IPS DF 6.9 (cell line): ENCODE data around the gene AMIGO2.
"Not testable (repeated sequence)": the region's sequence is repeated elsewhere in the genome, so short reads cannot be mapped to it uniquely, and the experiment has no call there.

Experiments used
- DNase-seq: peaks from one replicate; pipeline ENCODE4 v3.0.0-alpha.2; 2013; ENCODE audit warnings: low read depth, low spot score
- H3K27ac ChIP-seq: one replicate; pipeline ENCODE4 v1.5.1; 2013; ENCODE audit warnings: low read length, control low read depth
- H3K27me3 ChIP-seq: 2 replicates; pipeline ENCODE4 v1.6.1; 2013; ENCODE audit warnings: mild to moderate bottlenecking, low read length; ENCODE audit not compliant: control insufficient read depth, insufficient read depth
- H3K36me3 ChIP-seq: 2 replicates; pipeline ENCODE4 v1.6.1; 2013; ENCODE audit warnings: low read length; ENCODE audit not compliant: control insufficient read depth, insufficient read depth
- H3K4me1 ChIP-seq: 2 replicates; pipeline ENCODE4 v1.6.1; 2013; ENCODE audit warnings: low read length; ENCODE audit not compliant: control insufficient read depth, insufficient read depth
- H3K4me3 ChIP-seq: 2 replicates; pipeline ENCODE4 v1.5.1; 2013; ENCODE audit warnings: mild to moderate bottlenecking, low read length
- H3K9me3 ChIP-seq: 2 replicates; pipeline ENCODE4 v1.6.1; 2013; ENCODE audit warnings: low read length, inconsistent platforms; ENCODE audit not compliant: control insufficient read depth, insufficient read depth
- WGBS: extraction: QIAGEN DNeasy Blood & Tissue Kit; methylation state at CpG from one replicate; pipeline ENCODE4 v1.1.7; 2013; ENCODE audit warnings: mixed read lengths, missing lambda C conversion rate; ENCODE audit not compliant: insufficient read length, insufficient coverage; 5-methylcytosine and 5-hydroxymethylcytosine counted together

AMIGO2 gene, protein sequence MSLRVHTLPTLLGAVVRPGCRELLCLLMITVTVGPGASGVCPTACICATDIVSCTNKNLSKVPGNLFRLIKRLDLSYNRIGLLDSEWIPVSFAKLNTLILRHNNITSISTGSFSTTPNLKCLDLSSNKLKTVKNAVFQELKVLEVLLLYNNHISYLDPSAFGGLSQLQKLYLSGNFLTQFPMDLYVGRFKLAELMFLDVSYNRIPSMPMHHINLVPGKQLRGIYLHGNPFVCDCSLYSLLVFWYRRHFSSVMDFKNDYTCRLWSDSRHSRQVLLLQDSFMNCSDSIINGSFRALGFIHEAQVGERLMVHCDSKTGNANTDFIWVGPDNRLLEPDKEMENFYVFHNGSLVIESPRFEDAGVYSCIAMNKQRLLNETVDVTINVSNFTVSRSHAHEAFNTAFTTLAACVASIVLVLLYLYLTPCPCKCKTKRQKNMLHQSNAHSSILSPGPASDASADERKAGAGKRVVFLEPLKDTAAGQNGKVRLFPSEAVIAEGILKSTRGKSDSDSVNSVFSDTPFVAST

DNA sequence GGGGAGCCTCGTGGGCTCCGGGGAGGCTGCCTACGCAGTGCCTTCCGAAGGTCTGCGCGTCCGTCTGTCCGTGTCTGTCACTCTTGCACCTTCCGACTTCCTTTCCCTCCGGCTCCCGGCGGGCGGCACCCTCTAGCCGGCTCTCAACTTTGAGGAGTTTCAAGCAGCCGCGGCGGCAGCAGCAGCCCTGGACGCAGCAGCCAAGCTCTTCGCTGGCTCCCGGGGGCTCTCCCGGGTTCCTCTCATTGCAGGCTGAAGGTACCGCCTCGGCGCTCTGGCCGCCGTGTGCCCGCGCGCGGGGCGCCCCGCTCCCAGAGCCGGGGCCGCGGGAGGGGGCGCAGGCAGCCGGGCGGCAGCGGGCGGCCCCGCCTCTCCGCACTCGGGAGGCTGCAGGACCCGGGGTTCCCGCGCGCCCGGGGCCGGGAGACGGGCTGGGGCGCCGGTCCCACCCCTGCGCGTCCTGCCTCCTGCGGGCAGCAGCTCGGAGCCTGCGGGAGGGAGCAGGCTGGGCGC lies at the start of gene AMIGO2, which contains the start of gene PCED1B:
Gene AMIGO2 (minus strand): TSS at position 492 of the 513 bp plus-strand sequence. CDS start 957 bp downstream, outside the sequence.
Gene PCED1B (plus strand): TSS at position 154 of the 513 bp plus-strand sequence. CDS start 155,443 bp downstream, outside the sequence.
- DNase-seq, result no peak
- WGBS, result no CpG with 5 or more reads among the region's 58 CpGs
- Histone ChIP-seq H3K9me3 (no peaks in the 10 kb centered on the region), H3K4me3 (peak within 1 kb of the TSS; percentile 53; the same call in 1 of the 2 replicates), H3K27me3 (peaks cover 7% of the 10 kb centered on the region), H3K4me1 (peaks cover 2% of the 10 kb centered on the region), H3K36me3 (no peaks in the 10 kb centered on the region), H3K27ac (no peak within 1 kb of the TSS)

DNA sequence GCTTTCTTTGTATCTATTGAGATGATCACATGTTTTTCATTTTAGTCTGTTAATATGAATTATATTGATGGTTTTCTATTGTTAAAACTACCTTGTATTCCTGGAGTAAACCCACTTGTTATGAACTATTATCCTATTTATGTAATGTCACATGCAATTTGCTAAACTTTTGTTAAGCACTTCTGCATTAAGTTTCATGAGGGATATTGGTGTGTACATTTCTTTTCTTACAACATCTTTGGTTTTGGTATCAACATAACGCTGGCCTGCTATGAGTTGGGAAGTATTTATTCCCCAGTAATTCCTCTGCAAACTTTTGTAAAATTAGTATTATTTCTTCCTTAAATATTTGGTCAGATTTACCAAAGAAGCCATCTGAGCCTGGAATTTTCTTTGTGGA lies 46.5 kb upstream of the AMIGO2 start:
- no CpG with 5 or more reads among the region's 1 CpG for WGBS

GRCh38 chr12:47124451-47124850 lies 44.7 kb upstream of the AMIGO2 start:
- no CpG with 5 or more reads among the region's 1 CpG for WGBS
- Histone ChIP-seq H3K4me3 (no peak overlapping the region), H3K36me3 (no peaks in the 10 kb centered on the region), H3K9me3 (no peaks in the 10 kb centered on the region), H3K4me1 (no peaks in the 10 kb centered on the region), H3K27ac (no peak overlapping the region), H3K27me3 (no peaks in the 10 kb centered on the region)
- DNase-seq, result no peak

More for the DNA sequence above, 46.5 kb upstream of the AMIGO2 start:
- DNase-seq, result no peak
- no peak overlapping the region for H3K4me3 ChIP-seq
- H3K36me3 ChIP-seq, result no peaks in the 10 kb centered on the region
- H3K4me1 ChIP-seq, result no peaks in the 10 kb centered on the region
- no peaks in the 10 kb centered on the region for H3K27me3 ChIP-seq
- no peaks in the 10 kb centered on the region for H3K9me3 ChIP-seq
- no peak overlapping the region for H3K27ac ChIP-seq

- no peaks in the 10 kb centered on the region for H3K36me3 ChIP-seq
- no CpG with 5 or more reads among the region's 1 CpG for WGBS
- no peaks in the 10 kb centered on the region for H3K4me1 ChIP-seq
- H3K27me3 ChIP-seq, result no peaks in the 10 kb centered on the region
- no peak overlapping the region for H3K4me3 ChIP-seq
- no peak for DNase-seq
- no peaks in the 10 kb centered on the region for H3K9me3 ChIP-seq
- no peak overlapping the region for H3K27ac ChIP-seq
Measured at GRCh38 chr12:47123730-47124129, 44.0 kb upstream of the AMIGO2 start.

GRCh38 chr12:47122602-47123001 lies 42.8 kb upstream of the AMIGO2 start:
- no peaks in the 10 kb centered on the region for H3K36me3 ChIP-seq
- no CpG with 5 or more reads among the region's 1 CpG for WGBS
- DNase-seq, result no peak
- no peaks in the 10 kb centered on the region for H3K27me3 ChIP-seq
- no peak overlapping the region for H3K4me3 ChIP-seq
- no peaks in the 10 kb centered on the region for H3K9me3 ChIP-seq
- no peak overlapping the region for H3K27ac ChIP-seq
- H3K4me1 ChIP-seq, result no peaks in the 10 kb centered on the region

DNA sequence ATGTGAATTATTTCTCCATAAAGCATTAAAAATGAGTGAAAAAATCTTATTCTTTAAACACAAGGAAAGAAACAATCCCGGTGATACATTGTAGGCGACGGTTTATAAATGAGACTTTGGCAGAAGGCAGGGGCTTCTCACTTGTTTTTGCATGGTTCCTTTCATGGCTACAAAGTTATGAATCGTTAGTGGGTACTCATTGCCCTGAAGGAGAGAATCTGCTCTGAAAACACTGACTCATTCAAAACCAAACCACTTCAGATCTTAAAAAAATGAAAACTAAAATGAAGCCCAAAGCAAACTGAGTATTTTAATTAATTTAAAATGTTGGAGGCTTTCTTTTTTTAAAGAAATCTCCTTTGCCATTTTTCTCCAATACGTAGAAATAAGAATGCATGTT lies 41.4 kb upstream of the AMIGO2 start:
- WGBS, result no CpG with 5 or more reads among the region's 5 CpGs
- no peaks in the 10 kb centered on the region for H3K9me3 ChIP-seq
- no peaks in the 10 kb centered on the region for H3K27me3 ChIP-seq
- no peak overlapping the region for H3K4me3 ChIP-seq
- H3K4me1 ChIP-seq, result no peaks in the 10 kb centered on the region
- H3K36me3 ChIP-seq, result no peaks in the 10 kb centered on the region
- no peak for DNase-seq
- no peak overlapping the region for H3K27ac ChIP-seq

DNA sequence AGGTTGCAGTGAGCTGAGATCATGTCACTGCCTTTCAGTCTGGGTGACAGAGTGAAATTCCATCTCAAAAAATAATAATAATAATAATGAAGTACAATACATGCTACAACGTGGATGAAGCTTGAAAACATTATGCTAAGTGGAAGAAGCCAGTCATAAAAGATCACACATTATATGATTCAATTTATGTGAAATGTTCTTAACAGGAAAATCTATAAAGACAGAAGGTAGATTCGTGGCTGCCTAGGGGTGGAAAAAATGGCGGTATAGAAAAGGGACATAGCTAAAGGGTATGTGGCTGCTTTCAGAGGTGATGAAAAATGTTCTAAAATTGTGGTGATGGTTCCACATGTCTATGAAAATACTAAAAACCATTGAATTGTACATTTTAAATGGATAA lies 41.0 kb upstream of the AMIGO2 start:
- Histone ChIP-seq H3K27ac (no peak overlapping the region), H3K36me3 (no peaks in the 10 kb centered on the region), H3K27me3 (no peaks in the 10 kb centered on the region), H3K9me3 (no peaks in the 10 kb centered on the region), H3K4me3 (no peak overlapping the region), H3K4me1 (no peaks in the 10 kb centered on the region)
- no peak for DNase-seq
- WGBS, result no CpG with 5 or more reads among the region's 3 CpGs

DNA sequence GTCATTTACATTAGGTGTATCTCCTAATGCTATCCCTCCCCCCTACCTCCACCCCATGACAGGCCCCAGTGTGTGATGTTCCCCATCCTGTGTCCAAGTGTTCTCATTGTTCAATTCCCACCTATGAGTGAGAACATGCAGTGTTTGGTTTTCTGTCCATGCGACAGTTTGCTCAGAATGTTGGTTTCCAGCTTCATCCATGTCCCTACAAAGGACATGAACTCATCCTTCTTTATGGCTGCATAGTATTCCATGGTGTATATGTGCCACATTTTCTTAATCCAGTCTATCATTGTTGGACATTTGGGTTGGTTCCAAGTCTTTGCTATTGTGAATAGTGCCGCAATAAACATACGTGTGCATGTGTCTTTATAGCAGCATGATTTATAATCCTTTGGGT lies 37.5 kb upstream of the AMIGO2 start:
- not testable (repeated sequence) for H3K4me3 ChIP-seq, H3K4me1 ChIP-seq, H3K36me3 ChIP-seq, H3K27me3 ChIP-seq, DNase-seq, H3K9me3 ChIP-seq, H3K27ac ChIP-seq
- WGBS, result no CpG with 5 or more reads among the region's 3 CpGs

DNA sequence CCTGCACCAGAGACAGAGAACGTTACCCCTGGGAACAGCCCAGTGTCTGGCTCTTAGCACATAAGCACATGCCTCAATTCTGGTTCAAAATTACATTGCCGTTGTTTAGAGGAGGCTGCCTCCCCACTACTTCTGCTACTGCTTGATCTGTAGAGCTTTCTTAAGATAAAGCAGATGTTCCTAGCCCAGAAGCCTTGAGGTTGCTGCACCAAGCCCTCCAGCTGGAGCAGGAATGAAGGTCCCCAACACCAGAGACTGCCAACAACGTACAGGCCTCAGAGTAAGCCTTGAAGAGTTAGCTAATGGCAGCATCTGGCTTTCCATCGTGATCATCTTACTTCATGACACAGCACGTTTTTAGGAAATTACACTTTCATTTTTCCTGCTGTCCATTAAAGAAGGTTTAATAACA lies 34.7 kb upstream of the AMIGO2 start:
- Histone ChIP-seq H3K27me3 (no peaks in the 10 kb centered on the region), H3K9me3 (no peaks in the 10 kb centered on the region), H3K4me3 (no peak overlapping the region), H3K4me1 (no peaks in the 10 kb centered on the region), H3K27ac (no peak overlapping the region), H3K36me3 (no peaks in the 10 kb centered on the region)
- no peak for DNase-seq
- WGBS, result no CpG with 5 or more reads among the region's 5 CpGs

GRCh38 chr12:47112679-47113078 lies 32.9 kb upstream of the AMIGO2 start:
- DNase-seq, result no peak
- no peaks in the 10 kb centered on the region for H3K4me1 ChIP-seq
- no peaks in the 10 kb centered on the region for H3K27me3 ChIP-seq
- no peak overlapping the region for H3K4me3 ChIP-seq
- H3K27ac ChIP-seq, result no peak overlapping the region
- H3K9me3 ChIP-seq, result no peaks in the 10 kb centered on the region
- H3K36me3 ChIP-seq, result no peaks in the 10 kb centered on the region
- no CpG with 5 or more reads among the region's 2 CpGs for WGBS
